K562 (cell line): Measurements from ENCODE around the gene DPYSL3. TPM values are rescaled to one million over a fixed set of nuclear protein-coding genes. Genes with fewer than 3 reads are reported as not detected.

Source experiments
- ATAC-seq: fragments of 200-7000 bp; cut with Tn5 transposase; 3 replicates; pipeline ENCODE4 v1.9.1; 2020; ENCODE audit warnings: moderate library complexity
- BruUV-seq: library from RNA; stranded (reverse); fragments of 400-500 nt; replicated peaks from 2 replicates; lab custom pipeline; 2021; lab: Mats Ljungman, UMichigan
- CTCF ChIA-PET: fragments of 300-600 bp; formaldehyde crosslinking; extraction: SDS; loops from one replicate; lab custom pipeline; 2021; ENCODE audit warnings: low intra/inter-chr PET ratio; lab: Yijun Ruan, JAX
- POLR2A ChIA-PET: fragments of 300-600, 350-650 bp; sonication (Branson Sonifier 250); formaldehyde crosslinking; extraction: SDS; loops from one replicate; lab custom pipeline; 2021; ENCODE audit warnings: antibody characterized with exemption, inconsistent platforms; lab: Yijun Ruan, JAX
- DNase-seq, 4 experiments: peaks; one replicate each; pipeline versions ENCODE4 v3.0.0 to v3.0.0-alpha.2; 2011 to 2018; ENCODE audit warnings: low spot score in 3 of 4, mixed read lengths in 3 of 4; ENCODE audit errors: extremely low read depth in 1 of 4
- FAIRE-seq: peaks from 2 replicates; lab custom pipeline; 2011; peaks lifted over from hg19 to GRCh38; lab: Jason Lieb, UNC
- H2AFZ ChIP-seq: 2 replicates; pipeline ENCODE4 v1.6.0; 2011; ENCODE audit warnings: low read depth, low read length, control low read depth, inconsistent platforms
- H3K27ac ChIP-seq: fragments of 200-600 bp; 3 replicates; pipeline ENCODE4 v1.8.0; 2011; ENCODE audit warnings: low read depth, mild to moderate bottlenecking, control low read depth, inconsistent platforms, low read length, moderate library complexity, mixed read lengths; ENCODE audit errors: extremely low read depth
- H3K27me3 ChIP-seq, 2 experiments: fragments of 300-600 bp in 1 of 2; 2 replicates in 1 of 2; 3 replicates in 1 of 2; pipeline versions ENCODE4 v1.6.0 to v1.8.0; 2011; ENCODE audit warnings: inconsistent platforms in 2 of 2, low read length in 2 of 2, mild to moderate bottlenecking in 1 of 2, mixed read lengths in 1 of 2, moderate library complexity in 1 of 2; ENCODE audit not compliant: control insufficient read depth in 2 of 2, insufficient read depth in 2 of 2
- H3K36me3 ChIP-seq: fragments of 300-600 bp; 3 replicates; pipeline ENCODE4 v1.8.0; 2011; ENCODE audit warnings: mild to moderate bottlenecking, low read length, inconsistent platforms; ENCODE audit not compliant: control insufficient read depth, insufficient read depth
- H3K4me1 ChIP-seq, 2 experiments: fragments of 200-600 bp in 1 of 2; replicated peaks in 1 of 2; 2 replicates in 1 of 2; 3 replicates in 1 of 2; pipeline versions ENCODE4 v1.5.1 to v1.8.0; 2011; ENCODE audit warnings: inconsistent platforms in 2 of 2, low read length in 2 of 2, mild to moderate bottlenecking in 1 of 2, mixed read lengths in 1 of 2, moderate library complexity in 1 of 2; ENCODE audit not compliant: control insufficient read depth in 2 of 2, insufficient read depth in 2 of 2
- H3K4me2 ChIP-seq: 2 replicates; pipeline ENCODE4 v1.6.1; 2011; ENCODE audit warnings: low read length, control low read depth, inconsistent platforms, mixed read lengths; ENCODE audit not compliant: insufficient read depth
- H3K4me3 ChIP-seq: fragments of 200-600 bp; sonication (generic), shearing (Covaris generic); 2 replicates; pipeline ENCODE4 v1.5.1; 2016; ENCODE audit warnings: control low read depth, inconsistent platforms
- H3K79me2 ChIP-seq: fragments of 200-600 bp; 3 replicates; pipeline ENCODE4 v1.8.0; 2011; ENCODE audit warnings: low read length, inconsistent platforms; ENCODE audit not compliant: control insufficient read depth, insufficient read depth
- H3K9ac ChIP-seq, 2 experiments: 2 replicates each; pipeline versions ENCODE4 v1.6.0 to v1.6.1; 2011; ENCODE audit warnings: low read depth in 2 of 2, low read length in 2 of 2, control low read depth in 1 of 2, inconsistent platforms in 1 of 2, mild to moderate bottlenecking in 1 of 2, mixed read lengths in 1 of 2; ENCODE audit not compliant: insufficient read depth in 1 of 2
- H3K9me1 ChIP-seq: one replicate; pipeline ENCODE4 v1.6.0; 2011; ENCODE audit warnings: inconsistent platforms, mild to moderate bottlenecking, low read length, moderate library complexity; ENCODE audit not compliant: control insufficient read depth, insufficient read depth
- H3K9me3 ChIP-seq: replicated peaks from 2 replicates; pipeline ENCODE4 v1.5.1; 2011; ENCODE audit warnings: low read depth, low read length, inconsistent platforms; ENCODE audit not compliant: control insufficient read depth, insufficient read depth
- H4K20me1 ChIP-seq: replicated peaks from 2 replicates; pipeline ENCODE4 v1.6.1; 2011; ENCODE audit warnings: low read length, inconsistent platforms, mixed read lengths; ENCODE audit not compliant: control insufficient read depth, insufficient read depth
- BRF1 ChIP-seq: IDR thresholded peaks from 3 replicates; pipeline ENCODE4 v1.6.1; 2011; ENCODE audit warnings: borderline replicate concordance, mild to moderate bottlenecking; ENCODE audit not compliant: insufficient read length; ENCODE audit errors: extremely low read depth
- ETV5 ChIP-seq: sonication (generic); formaldehyde crosslinking; IDR thresholded peaks from 2 replicates; pipeline ENCODE4 v1.4.0; 2020; ENCODE audit warnings: low read depth, mild to moderate bottlenecking, missing genetic modification reagents
- HSF4 ChIP-seq: fragments of 250-450 bp; sonication (Bioruptor Pico); IDR thresholded peaks from 2 replicates; pipeline ENCODE4 v2.1.2; 2022; ENCODE audit warnings: mild to moderate bottlenecking, moderate library complexity, borderline replicate concordance
- MYNN ChIP-seq, 2 experiments: sonication (generic); formaldehyde crosslinking in 1 of 2; IDR thresholded peaks; 2 replicates each; pipeline versions ENCODE4 v1.5.0 to v1.6.1; 2016 to 2020; ENCODE audit warnings: antibody characterized with exemption in 1 of 2, missing genetic modification reagents in 1 of 2
- NR1H2 ChIP-seq: sonication (generic); formaldehyde crosslinking; IDR thresholded peaks from 2 replicates; pipeline ENCODE4 v1.4.0; 2020; ENCODE audit warnings: mild to moderate bottlenecking, missing genetic modification reagents
- POLR3A ChIP-seq: IDR thresholded peaks from 2 replicates; pipeline ENCODE4 v1.6.1; 2011; ENCODE audit warnings: borderline replicate concordance, mild to moderate bottlenecking, moderate library complexity; ENCODE audit not compliant: insufficient read length, insufficient read depth; ENCODE audit errors: extremely low read depth
- ZNF695 ChIP-seq: fragments of 450-650 bp; formaldehyde crosslinking; IDR thresholded peaks from 2 replicates; pipeline ENCODE4 v1.4.0; 2020; ENCODE audit warnings: mild to moderate bottlenecking, moderate library complexity
- ZNF707 ChIP-seq: fragments of 250-450 bp; sonication (Bioruptor Pico); conservative IDR thresholded peaks from 2 replicates; pipeline ENCODE4 v1.8.0; 2022; ENCODE audit warnings: inconsistent platforms, mild to moderate bottlenecking, moderate library complexity
- WGBS: fragments of 100-300 bp; shearing (Covaris generic); methylation state at CpG from one replicate; pipeline ENCODE4 v1.1.6; 2016; ENCODE audit warnings: low coverage, mixed read lengths; ENCODE audit not compliant: insufficient coverage; ENCODE audit errors: missing lambda C conversion rate; 5-methylcytosine and 5-hydroxymethylcytosine counted together
- in situ Hi-C: fragments of 300-500 bp; cut with MboI; formaldehyde crosslinking; loops from 4 replicates; pipeline ENCODE4 v1.15.0; 2018; ENCODE audit warnings: inconsistent platforms, mixed read lengths
- intact Hi-C: fragments of 100-400 bp; cut with micrococcal nuclease; formaldehyde crosslinking; loops from 2 replicates; pipeline ENCODE4 v1.14.2; 2022
- polyA plus RNA-seq, 8 experiments: library from polyadenylated mRNA; depleted of rRNA in 4 of 8; stranded (reverse) in 5 of 8; unstranded in 3 of 8; fragments of >200 nt; fragmentation: Nextera tagmentation in 2 of 8; fragmentation: Illumina TruSeq in 1 of 8; extraction: Ambion mirVana in 2 of 8; extraction: Trizol in 1 of 8; gene quantifications; 2 replicates each; pipeline versions ENCODE4 v1.2.1 to v1.2.3, GENCODE V29; 2011 to 2014; ENCODE audit warnings: inconsistent platforms in 1 of 8, missing spikeins in 1 of 8
- total RNA-seq, 7 experiments: library from RNA; depleted of rRNA in 6 of 7; stranded (reverse); fragments of >200 nt in 6 of 7; fragmentation: Illumina TruSeq in 2 of 7; extraction: Trizol in 2 of 7; gene quantifications; 2 replicates each; pipeline versions ENCODE4 v1.2.1 to v1.2.3, GENCODE V29; 2011 to 2021; ENCODE audit warnings: low replicate concordance in 1 of 7
- TF ChIP-seq, protein P1 (sequence below): conservative IDR thresholded peaks from 2 replicates; pipeline ENCODE4 v1.6.1; 2011; ENCODE audit warnings: low read depth, mild to moderate bottlenecking, low read length; ENCODE audit not compliant: control insufficient read depth
- TF ChIP-seq, protein P2 (sequence below): sonication (generic); formaldehyde crosslinking; IDR thresholded peaks from 2 replicates; pipeline ENCODE4 v1.8.1; 2023; ENCODE audit warnings: mild to moderate bottlenecking, missing genetic modification reagents, moderate library complexity
- TF ChIP-seq, protein P3 (sequence below): fragments of 450-650 bp; formaldehyde crosslinking; IDR thresholded peaks from 2 replicates; pipeline ENCODE4 v1.4.0; 2022; ENCODE audit warnings: missing genetic modification characterization
- TF ChIP-seq, protein P4 (sequence below), 2 experiments: fragments of 250-450 bp in 1 of 2; fragments of 450-650 bp in 1 of 2; sonication (Bioruptor Pico) in 1 of 2; IDR thresholded peaks; 2 replicates each; pipeline versions ENCODE4 v1.6.1 to v1.8.0; 2016 to 2021; ENCODE audit warnings: mild to moderate bottlenecking in 2 of 2, moderate library complexity in 2 of 2, missing compliant biosample characterization in 1 of 2, missing genetic modification characterization in 1 of 2
- TF ChIP-seq, protein P5 (sequence below): fragments of 250-450 bp; sonication (Bioruptor Pico); IDR thresholded peaks from 2 replicates; pipeline ENCODE4 v1.5.0; 2020; ENCODE audit warnings: mild to moderate bottlenecking, borderline replicate concordance

Gene DPYSL3
- total and polyA plus RNA-seq, 9 of the 15 experiments (the other 6 are each of a cell fraction or from before 2014, with no cell fraction given) = 0.07 to 0.55 TPM; not detected in 7

DNA sequence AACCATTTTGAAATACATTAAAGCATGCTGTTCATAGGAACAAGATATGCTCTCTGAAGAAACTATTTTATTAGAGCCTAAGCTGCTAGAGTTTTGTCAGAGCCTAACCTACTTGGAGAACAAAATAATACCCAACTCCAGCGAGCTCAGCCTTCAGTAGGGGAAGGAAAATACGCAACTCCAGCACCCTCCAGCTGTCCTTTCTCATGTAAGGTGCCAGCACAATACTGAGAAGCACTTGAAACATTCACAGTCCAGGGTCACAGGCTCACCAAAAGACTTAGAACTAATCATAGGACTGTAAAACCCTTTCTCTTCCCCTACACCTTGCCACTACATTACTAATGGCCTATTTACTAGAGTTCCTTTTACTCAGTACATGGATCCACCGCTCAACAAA lies 18.9 kb downstream of the DPYSL3 start (continued):
- no peak for TF ChIP-seq POLR3A
- TF ChIP-seq, protein P1, sequence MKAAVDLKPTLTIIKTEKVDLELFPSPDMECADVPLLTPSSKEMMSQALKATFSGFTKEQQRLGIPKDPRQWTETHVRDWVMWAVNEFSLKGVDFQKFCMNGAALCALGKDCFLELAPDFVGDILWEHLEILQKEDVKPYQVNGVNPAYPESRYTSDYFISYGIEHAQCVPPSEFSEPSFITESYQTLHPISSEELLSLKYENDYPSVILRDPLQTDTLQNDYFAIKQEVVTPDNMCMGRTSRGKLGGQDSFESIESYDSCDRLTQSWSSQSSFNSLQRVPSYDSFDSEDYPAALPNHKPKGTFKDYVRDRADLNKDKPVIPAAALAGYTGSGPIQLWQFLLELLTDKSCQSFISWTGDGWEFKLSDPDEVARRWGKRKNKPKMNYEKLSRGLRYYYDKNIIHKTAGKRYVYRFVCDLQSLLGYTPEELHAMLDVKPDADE = no peak
- TF ChIP-seq, protein P2, sequence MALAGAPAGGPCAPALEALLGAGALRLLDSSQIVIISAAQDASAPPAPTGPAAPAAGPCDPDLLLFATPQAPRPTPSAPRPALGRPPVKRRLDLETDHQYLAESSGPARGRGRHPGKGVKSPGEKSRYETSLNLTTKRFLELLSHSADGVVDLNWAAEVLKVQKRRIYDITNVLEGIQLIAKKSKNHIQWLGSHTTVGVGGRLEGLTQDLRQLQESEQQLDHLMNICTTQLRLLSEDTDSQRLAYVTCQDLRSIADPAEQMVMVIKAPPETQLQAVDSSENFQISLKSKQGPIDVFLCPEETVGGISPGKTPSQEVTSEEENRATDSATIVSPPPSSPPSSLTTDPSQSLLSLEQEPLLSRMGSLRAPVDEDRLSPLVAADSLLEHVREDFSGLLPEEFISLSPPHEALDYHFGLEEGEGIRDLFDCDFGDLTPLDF = no peak
- no peak for TF ChIP-seq BRF1
- TF ChIP-seq ZNF695 (CRISPR knock-in tag) = no peak
- TF ChIP-seq, all 486 proteins: peak for 0

DNA sequence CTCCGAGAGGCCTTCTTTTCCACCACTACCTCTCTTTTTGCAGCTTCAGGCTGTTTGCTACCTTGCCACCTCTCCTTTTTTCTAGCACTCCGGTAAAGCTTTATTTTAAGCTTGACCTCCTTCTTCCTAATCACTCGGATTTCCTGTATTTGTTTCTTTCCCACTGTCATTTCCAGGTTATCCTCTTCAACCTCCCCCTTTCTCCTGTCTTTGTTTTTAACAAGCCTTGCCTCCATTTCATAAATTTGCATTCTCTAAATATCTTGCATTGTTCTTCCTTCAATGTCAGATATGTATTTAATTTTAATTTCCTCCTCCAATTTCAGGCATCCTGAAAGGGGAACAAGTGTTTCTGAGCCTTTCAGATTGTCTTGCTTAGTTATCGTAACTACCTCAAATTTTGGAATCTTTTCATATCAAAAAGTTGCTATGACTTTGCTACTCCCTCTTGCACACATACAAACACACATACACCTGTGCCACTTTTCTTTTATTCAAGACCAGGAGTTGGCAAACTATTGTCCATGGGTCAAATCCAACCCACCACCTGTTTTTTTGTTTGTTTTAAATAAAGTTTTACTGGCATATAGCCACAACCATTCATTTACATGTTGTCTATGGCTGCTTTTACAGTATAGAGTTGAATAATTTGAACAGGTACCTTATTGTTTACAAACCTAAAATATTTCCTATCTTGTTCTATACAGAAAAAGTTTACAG lies 22.7 kb downstream of the DPYSL3 start:
- no peak for FAIRE-seq
- POLR2A ChIA-PET = no interaction called here
- H2AFZ ChIP-seq = no peak overlapping the region
- DNase-seq = no peak
- WGBS = 1% methylated on average over 4 of the region's 4 CpGs
- H4K20me1 ChIP-seq = no peaks in the 10 kb centered on the region
- intact Hi-C loops (no loop called here), in situ Hi-C loops (no loop called here)
- no peak for ATAC-seq
- no TSS peak for BruUV-seq
- no peak overlapping the region for H3K4me3 ChIP-seq
- CTCF ChIA-PET = no interaction called here
- H3K79me2 ChIP-seq = no peaks in the 10 kb centered on the region
- H3K9me1 ChIP-seq = no peaks in the 10 kb centered on the region
- no peak overlapping the region for H3K4me2 ChIP-seq
- no peaks in the 10 kb centered on the region; the same call in none of the 2 replicates for H3K9me3 ChIP-seq
- no peaks in the 10 kb centered on the region for H3K4me1 ChIP-seq
- H3K27ac ChIP-seq = no peak overlapping the region
- no peak overlapping the region for H3K9ac ChIP-seq
- no peaks in the 10 kb centered on the region for H3K27me3 ChIP-seq
- no peaks in the 10 kb centered on the region for H3K36me3 ChIP-seq
- TF ChIP-seq, protein P3, sequence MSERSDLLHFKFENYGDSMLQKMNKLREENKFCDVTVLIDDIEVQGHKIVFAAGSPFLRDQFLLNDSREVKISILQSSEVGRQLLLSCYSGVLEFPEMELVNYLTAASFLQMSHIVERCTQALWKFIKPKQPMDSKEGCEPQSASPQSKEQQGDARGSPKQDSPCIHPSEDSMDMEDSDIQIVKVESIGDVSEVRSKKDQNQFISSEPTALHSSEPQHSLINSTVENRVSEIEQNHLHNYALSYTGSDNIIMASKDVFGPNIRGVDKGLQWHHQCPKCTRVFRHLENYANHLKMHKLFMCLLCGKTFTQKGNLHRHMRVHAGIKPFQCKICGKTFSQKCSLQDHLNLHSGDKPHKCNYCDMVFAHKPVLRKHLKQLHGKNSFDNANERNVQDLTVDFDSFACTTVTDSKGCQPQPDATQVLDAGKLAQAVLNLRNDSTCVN = no peak
- TF ChIP-seq, protein P4, sequence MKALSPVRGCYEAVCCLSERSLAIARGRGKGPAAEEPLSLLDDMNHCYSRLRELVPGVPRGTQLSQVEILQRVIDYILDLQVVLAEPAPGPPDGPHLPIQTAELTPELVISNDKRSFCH (CRISPR knock-in tag; IDR thresholded peaks at IDR 0.05) = no peak
- TF ChIP-seq, protein P4 (tag; IDR thresholded peaks at IDR 0.05) = no peak
- TF ChIP-seq, protein P5, sequence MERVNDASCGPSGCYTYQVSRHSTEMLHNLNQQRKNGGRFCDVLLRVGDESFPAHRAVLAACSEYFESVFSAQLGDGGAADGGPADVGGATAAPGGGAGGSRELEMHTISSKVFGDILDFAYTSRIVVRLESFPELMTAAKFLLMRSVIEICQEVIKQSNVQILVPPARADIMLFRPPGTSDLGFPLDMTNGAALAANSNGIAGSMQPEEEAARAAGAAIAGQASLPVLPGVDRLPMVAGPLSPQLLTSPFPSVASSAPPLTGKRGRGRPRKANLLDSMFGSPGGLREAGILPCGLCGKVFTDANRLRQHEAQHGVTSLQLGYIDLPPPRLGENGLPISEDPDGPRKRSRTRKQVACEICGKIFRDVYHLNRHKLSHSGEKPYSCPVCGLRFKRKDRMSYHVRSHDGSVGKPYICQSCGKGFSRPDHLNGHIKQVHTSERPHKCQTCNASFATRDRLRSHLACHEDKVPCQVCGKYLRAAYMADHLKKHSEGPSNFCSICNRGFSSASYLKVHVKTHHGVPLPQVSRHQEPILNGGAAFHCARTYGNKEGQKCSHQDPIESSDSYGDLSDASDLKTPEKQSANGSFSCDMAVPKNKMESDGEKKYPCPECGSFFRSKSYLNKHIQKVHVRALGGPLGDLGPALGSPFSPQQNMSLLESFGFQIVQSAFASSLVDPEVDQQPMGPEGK (CRISPR knock-in tag) = no peak
- no peak for TF ChIP-seq ZNF707 (CRISPR knock-in tag)
- TF ChIP-seq HSF4 = no peak
- no peak for TF ChIP-seq ETV5 (CRISPR knock-in tag)
- no peak for TF ChIP-seq MYNN (IDR thresholded peaks at IDR 0.05)
- no peak for TF ChIP-seq MYNN (CRISPR knock-in tag; IDR thresholded peaks at IDR 0.05)
- no peak for TF ChIP-seq NR1H2 (CRISPR knock-in tag)
